Mesenchymal stem cell (in vitro differentiated cells and primary cell): ENCODE data around the gene PRR20B.
"Not testable (repeated sequence)": the region's sequence is repeated elsewhere in the genome, so short reads cannot be mapped to it uniquely, and the experiment has no call there.

Experiments
- DNase-seq: peaks from one replicate; pipeline ENCODE4 v3.0.0-alpha.2; 2013
- H2AFZ ChIP-seq: one replicate; pipeline ENCODE4 v1.6.1; 2013; ENCODE audit warnings: low read depth, mild to moderate bottlenecking, control low read depth, inconsistent platforms, low read length, moderate library complexity
- H2AK5ac ChIP-seq: 2 replicates; pipeline ENCODE4 v1.6.1; 2013; ENCODE audit warnings: low read length, moderate library complexity, mild to moderate bottlenecking, inconsistent platforms; ENCODE audit not compliant: severe bottlenecking
- H2BK120ac ChIP-seq: one replicate; pipeline ENCODE4 v1.6.1; 2013; ENCODE audit warnings: low read depth, mild to moderate bottlenecking, inconsistent platforms, low read length, moderate library complexity
- H2BK12ac ChIP-seq, 2 experiments: one replicate each; pipeline ENCODE4 v1.6.1; 2013; ENCODE audit warnings: inconsistent platforms in 2 of 2, low read length in 2 of 2, mild to moderate bottlenecking in 2 of 2, moderate library complexity in 2 of 2, control low read depth in 1 of 2
- H2BK15ac ChIP-seq: one replicate; pipeline ENCODE4 v1.6.1; 2013; ENCODE audit warnings: mild to moderate bottlenecking, low read depth, inconsistent platforms; ENCODE audit not compliant: poor library complexity, severe bottlenecking
- H2BK5ac ChIP-seq: 2 replicates; pipeline ENCODE4 v1.6.1; 2013; ENCODE audit warnings: low read depth, mild to moderate bottlenecking, low read length, control low read depth, inconsistent platforms; ENCODE audit not compliant: poor library complexity, severe bottlenecking
- H3K14ac ChIP-seq, 2 experiments: one replicate each; pipeline ENCODE4 v1.6.1; 2013; ENCODE audit warnings: inconsistent platforms in 2 of 2, low read length in 2 of 2, control low read depth in 1 of 2, mild to moderate bottlenecking in 1 of 2, moderate library complexity in 1 of 2
- H3K18ac ChIP-seq, 2 experiments: one replicate each; pipeline ENCODE4 v1.6.1; 2013; ENCODE audit warnings: inconsistent platforms in 2 of 2, low read length in 2 of 2, control low read depth in 1 of 2, low read depth in 1 of 2, mild to moderate bottlenecking in 1 of 2
- H3K23ac ChIP-seq, 2 experiments: one replicate each; pipeline ENCODE4 v1.6.1; 2013; ENCODE audit warnings: inconsistent platforms in 2 of 2, low read length in 2 of 2, mild to moderate bottlenecking in 2 of 2, moderate library complexity in 2 of 2, control low read depth in 1 of 2
- H3K27ac ChIP-seq: 2 replicates; pipeline ENCODE4 v1.5.1; 2013; ENCODE audit warnings: mild to moderate bottlenecking, moderate library complexity, low read length, control low read depth, inconsistent platforms; ENCODE audit not compliant: poor library complexity, severe bottlenecking
- H3K27me3 ChIP-seq, 2 experiments: 2 replicates each; pipeline versions ENCODE4 v1.6.1 to v1.7.0; 2013; ENCODE audit warnings: low read length in 2 of 2, mild to moderate bottlenecking in 2 of 2, moderate library complexity in 2 of 2, control low read depth in 1 of 2, inconsistent platforms in 1 of 2; ENCODE audit not compliant: control insufficient read depth in 1 of 2, insufficient read depth in 1 of 2
- H3K36me3 ChIP-seq, 2 experiments: 2 replicates each; pipeline versions ENCODE4 v1.6.1 to v1.7.0; 2013; ENCODE audit warnings: low read length in 2 of 2, control low read depth in 1 of 2, inconsistent platforms in 1 of 2, low read depth in 1 of 2, mild to moderate bottlenecking in 1 of 2; ENCODE audit not compliant: insufficient read depth in 2 of 2, control insufficient read depth in 1 of 2
- H3K4ac ChIP-seq, 2 experiments: one replicate each; pipeline ENCODE4 v1.6.1; 2013; ENCODE audit warnings: inconsistent platforms in 2 of 2, low read length in 2 of 2, mild to moderate bottlenecking in 2 of 2, moderate library complexity in 2 of 2, control low read depth in 1 of 2, low read depth in 1 of 2
- H3K4me1 ChIP-seq: 2 replicates; pipeline ENCODE4 v1.6.1; 2013; ENCODE audit warnings: low read depth, low read length, control low read depth; ENCODE audit not compliant: control insufficient read depth, insufficient read depth
- H3K4me2 ChIP-seq: 2 replicates; pipeline ENCODE4 v1.6.1; 2013; ENCODE audit warnings: low read length, mild to moderate bottlenecking, inconsistent platforms; ENCODE audit not compliant: poor library complexity, severe bottlenecking
- H3K4me3 ChIP-seq, 2 experiments: 2 replicates each; pipeline versions ENCODE4 v1.5.1 to v1.7.0; 2013; ENCODE audit warnings: low read length in 2 of 2, mild to moderate bottlenecking in 2 of 2, control low read depth in 1 of 2, low read depth in 1 of 2; ENCODE audit not compliant: insufficient read depth in 1 of 2
- H3K79me1 ChIP-seq: replicated peaks from 2 replicates; pipeline ENCODE4 v1.6.1; 2013; ENCODE audit warnings: mild to moderate bottlenecking, control low read depth, low read length, inconsistent platforms; ENCODE audit not compliant: poor library complexity, severe bottlenecking
- H3K9ac ChIP-seq: 2 replicates; pipeline ENCODE4 v1.7.0; 2013; ENCODE audit warnings: mild to moderate bottlenecking, low read length, moderate library complexity
- H3K9me3 ChIP-seq: 2 replicates; pipeline ENCODE4 v1.7.0; 2013; ENCODE audit warnings: mild to moderate bottlenecking, low read length; ENCODE audit not compliant: control insufficient read depth
- H4K8ac ChIP-seq: one replicate; pipeline ENCODE4 v1.6.1; 2013; ENCODE audit warnings: inconsistent platforms, mild to moderate bottlenecking, low read length, moderate library complexity
- H4K91ac ChIP-seq: one replicate; pipeline ENCODE4 v1.6.1; 2013; ENCODE audit warnings: mild to moderate bottlenecking, low read length, inconsistent platforms
- WGBS: methylation state at CpG from one replicate; pipeline ENCODE4 v1.1.7; 2013; ENCODE audit warnings: mixed read lengths; 5-methylcytosine and 5-hydroxymethylcytosine counted together

PRR20B gene

GRCh38 chr13:57136093-57136492 lies 11.2 kb upstream of the PRR20B start:
- Histone ChIP-seq H4K91ac (no peak overlapping the region), H3K9me3 (peaks cover 6% of the 10 kb centered on the region), H3K4ac (no peak overlapping the region), H2BK15ac (no peak overlapping the region), H3K4me2 (no peak overlapping the region), H2BK120ac (no peak overlapping the region), H3K79me1 (no peaks in the 10 kb centered on the region), H2AK5ac (no peak overlapping the region), H3K4me3 (no peak overlapping the region), H4K8ac (no peak overlapping the region), H3K23ac (no peak overlapping the region), H2AFZ (no peak overlapping the region), H3K9ac (no peak overlapping the region), H3K27me3 (no peaks in the 10 kb centered on the region), H3K36me3 (no peaks in the 10 kb centered on the region), H3K27ac (no peak overlapping the region), H3K14ac (no peak overlapping the region), H2BK12ac (no peak overlapping the region), H2BK5ac (no peak overlapping the region), H3K18ac (no peak overlapping the region), H3K4me1 (no peaks in the 10 kb centered on the region)
- 82% methylated on average over 2 of the region's 2 CpGs for WGBS
- DNase-seq = no peak

- H3K23ac ChIP-seq = no peak overlapping the region
- 82% methylated on average over 2 of the region's 4 CpGs for WGBS
Observed at GRCh38 chr13:57137585-57137984, 9.7 kb upstream of the PRR20B start.

GRCh38 chr13:57138988-57139387 lies 8.3 kb upstream of the PRR20B start:
- WGBS = no CpG with 5 or more reads among the region's 5 CpGs
- no peak overlapping the region for H3K4me2 ChIP-seq
- no peak overlapping the region for H3K27ac ChIP-seq
- H4K91ac ChIP-seq = no peak overlapping the region
- no peak overlapping the region for H2BK120ac ChIP-seq
- H3K79me1 ChIP-seq = no peaks in the 10 kb centered on the region
- no peak overlapping the region for H2AK5ac ChIP-seq
- H3K27me3 ChIP-seq = no peaks in the 10 kb centered on the region
- H3K4me3 ChIP-seq = no peak overlapping the region
- no peak overlapping the region for H4K8ac ChIP-seq
- H3K18ac ChIP-seq = no peak overlapping the region
- no peak overlapping the region for H3K23ac ChIP-seq
- no peaks in the 10 kb centered on the region for H3K4me1 ChIP-seq
- no peak overlapping the region for H2AFZ ChIP-seq
- no peak overlapping the region for H3K9ac ChIP-seq
- H2BK15ac ChIP-seq = no peak overlapping the region
- H3K9me3 ChIP-seq = no peaks in the 10 kb centered on the region
- H3K14ac ChIP-seq = no peak overlapping the region
- no peak overlapping the region for H2BK5ac ChIP-seq
- DNase-seq = no peak
- no peak overlapping the region for H3K4ac ChIP-seq
- no peak overlapping the region for H2BK12ac ChIP-seq
- H3K36me3 ChIP-seq = no peaks in the 10 kb centered on the region

More at GRCh38 chr13:57137585-57137984, 9.7 kb upstream of the PRR20B start:
- no peaks in the 10 kb centered on the region for H3K27me3 ChIP-seq
- no peak overlapping the region for H4K8ac ChIP-seq
- H2BK5ac ChIP-seq = no peak overlapping the region
- H3K9ac ChIP-seq = no peak overlapping the region
- no peak overlapping the region for H3K14ac ChIP-seq
- H3K4ac ChIP-seq = no peak overlapping the region
- no peak overlapping the region for H2BK15ac ChIP-seq
- DNase-seq = no peak
- no peak overlapping the region for H3K18ac ChIP-seq
- H3K4me1 ChIP-seq = no peaks in the 10 kb centered on the region
- H2AFZ ChIP-seq = no peak overlapping the region
- no peak overlapping the region for H2BK120ac ChIP-seq
- H2AK5ac ChIP-seq = no peak overlapping the region
- no peak overlapping the region for H3K27ac ChIP-seq
- no peaks in the 10 kb centered on the region for H3K79me1 ChIP-seq
- no peak overlapping the region for H2BK12ac ChIP-seq
- no peaks in the 10 kb centered on the region for H3K9me3 ChIP-seq
- H3K36me3 ChIP-seq = no peaks in the 10 kb centered on the region
- no peak overlapping the region for H4K91ac ChIP-seq
- no peak overlapping the region for H3K4me3 ChIP-seq
- H3K4me2 ChIP-seq = no peak overlapping the region

DNA sequence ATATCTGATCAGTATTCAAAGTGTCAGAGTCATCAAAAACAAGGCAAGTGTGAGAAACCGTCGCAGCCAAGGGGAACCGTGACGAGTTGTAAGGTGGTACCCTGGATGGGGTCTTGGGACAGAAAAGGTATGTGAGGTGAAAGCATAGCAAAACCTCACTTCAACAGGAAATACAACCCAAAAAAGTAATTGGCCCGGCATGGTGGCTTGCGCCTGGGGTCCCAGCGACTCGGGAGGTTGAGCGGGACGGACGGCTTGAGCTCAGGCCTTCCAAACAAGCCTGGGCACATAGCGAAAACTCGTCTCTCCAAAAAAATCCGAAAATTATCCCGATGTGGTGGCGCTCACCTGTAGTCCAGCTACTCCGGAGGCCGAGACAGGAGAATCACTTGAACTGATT lies 7.5 kb upstream of the PRR20B start:
- not testable (repeated sequence) for H3K4ac ChIP-seq, H2BK12ac ChIP-seq, H2BK120ac ChIP-seq, H2BK15ac ChIP-seq, H3K4me3 ChIP-seq, H2AFZ ChIP-seq, H2AK5ac ChIP-seq, H3K4me1 ChIP-seq, H3K9ac ChIP-seq, H4K8ac ChIP-seq, H3K18ac ChIP-seq, H2BK5ac ChIP-seq, H3K36me3 ChIP-seq, DNase-seq, H3K27me3 ChIP-seq, H3K9me3 ChIP-seq, H3K79me1 ChIP-seq, H3K23ac ChIP-seq, H4K91ac ChIP-seq, H3K4me2 ChIP-seq, H3K14ac ChIP-seq, H3K27ac ChIP-seq
- WGBS = no CpG with 5 or more reads among the region's 18 CpGs
